Measurements from ENCODE around the gene MCF2.

GRCh38 chrX:139563251-139563650 is 144.7 kb downstream of the MCF2 start:
- TF ChIP-seq, protein P1, sequence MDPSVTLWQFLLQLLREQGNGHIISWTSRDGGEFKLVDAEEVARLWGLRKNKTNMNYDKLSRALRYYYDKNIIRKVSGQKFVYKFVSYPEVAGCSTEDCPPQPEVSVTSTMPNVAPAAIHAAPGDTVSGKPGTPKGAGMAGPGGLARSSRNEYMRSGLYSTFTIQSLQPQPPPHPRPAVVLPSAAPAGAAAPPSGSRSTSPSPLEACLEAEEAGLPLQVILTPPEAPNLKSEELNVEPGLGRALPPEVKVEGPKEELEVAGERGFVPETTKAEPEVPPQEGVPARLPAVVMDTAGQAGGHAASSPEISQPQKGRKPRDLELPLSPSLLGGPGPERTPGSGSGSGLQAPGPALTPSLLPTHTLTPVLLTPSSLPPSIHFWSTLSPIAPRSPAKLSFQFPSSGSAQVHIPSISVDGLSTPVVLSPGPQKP (IDR thresholded peaks at IDR 0.05; ENCODE audit: borderline replicate concordance, low read depth, low read length): no peak
- TF ChIP-seq, protein P2, sequence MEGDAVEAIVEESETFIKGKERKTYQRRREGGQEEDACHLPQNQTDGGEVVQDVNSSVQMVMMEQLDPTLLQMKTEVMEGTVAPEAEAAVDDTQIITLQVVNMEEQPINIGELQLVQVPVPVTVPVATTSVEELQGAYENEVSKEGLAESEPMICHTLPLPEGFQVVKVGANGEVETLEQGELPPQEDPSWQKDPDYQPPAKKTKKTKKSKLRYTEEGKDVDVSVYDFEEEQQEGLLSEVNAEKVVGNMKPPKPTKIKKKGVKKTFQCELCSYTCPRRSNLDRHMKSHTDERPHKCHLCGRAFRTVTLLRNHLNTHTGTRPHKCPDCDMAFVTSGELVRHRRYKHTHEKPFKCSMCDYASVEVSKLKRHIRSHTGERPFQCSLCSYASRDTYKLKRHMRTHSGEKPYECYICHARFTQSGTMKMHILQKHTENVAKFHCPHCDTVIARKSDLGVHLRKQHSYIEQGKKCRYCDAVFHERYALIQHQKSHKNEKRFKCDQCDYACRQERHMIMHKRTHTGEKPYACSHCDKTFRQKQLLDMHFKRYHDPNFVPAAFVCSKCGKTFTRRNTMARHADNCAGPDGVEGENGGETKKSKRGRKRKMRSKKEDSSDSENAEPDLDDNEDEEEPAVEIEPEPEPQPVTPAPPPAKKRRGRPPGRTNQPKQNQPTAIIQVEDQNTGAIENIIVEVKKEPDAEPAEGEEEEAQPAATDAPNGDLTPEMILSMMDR (conservative IDR thresholded peaks at IDR 0.05; ENCODE audit: low read depth, low read length): no peak
- TF ChIP-seq, protein P3, sequence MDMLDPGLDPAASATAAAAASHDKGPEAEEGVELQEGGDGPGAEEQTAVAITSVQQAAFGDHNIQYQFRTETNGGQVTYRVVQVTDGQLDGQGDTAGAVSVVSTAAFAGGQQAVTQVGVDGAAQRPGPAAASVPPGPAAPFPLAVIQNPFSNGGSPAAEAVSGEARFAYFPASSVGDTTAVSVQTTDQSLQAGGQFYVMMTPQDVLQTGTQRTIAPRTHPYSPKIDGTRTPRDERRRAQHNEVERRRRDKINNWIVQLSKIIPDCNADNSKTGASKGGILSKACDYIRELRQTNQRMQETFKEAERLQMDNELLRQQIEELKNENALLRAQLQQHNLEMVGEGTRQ (IDR thresholded peaks at IDR 0.05; ENCODE audit: low read depth, low read length): no peak
- no peak for TF ChIP-seq MAZ (IDR thresholded peaks at IDR 0.05; ENCODE audit: borderline replicate concordance, low read depth, low read length)
- TF ChIP-seq MXI1 (IDR thresholded peaks at IDR 0.05; ENCODE audit: borderline replicate concordance, low read depth, low read length): no peak
- TF ChIP-seq RFX5 (IDR thresholded peaks at IDR 0.05; ENCODE audit: low read depth, low read length): no peak
- no peak for TF ChIP-seq CHD1 (IDR thresholded peaks at IDR 0.05; ENCODE audit: low read depth, low read length)
- no peak for TF ChIP-seq SMC3 (IDR thresholded peaks at IDR 0.05; ENCODE audit: low read depth, low read length)
